ENCODE results near the gene CEACAM7.

CEACAM7 gene

GRCh38 chr19:41697198-41697855 is 9.3 kb upstream of the CEACAM7 start:
- Histone ChIP-seq H3K4me1 (peaks cover 0 to 28% (median 16%) of the 10 kb centered on the region in 10 experiments; a peak in 17 of 20 replicates), H3K9ac (no peak overlapping the region), H3K4me2 (no peak overlapping the region; a peak in 1 of 22 replicates), H4K20me1 (peaks cover 0 to 44% (median 0%) of the 10 kb centered on the region in 11 experiments; a peak in 5 of 22 replicates), H3K4me3 (no peak overlapping the region), H3K27ac (no peak overlapping the region), H3K9me3 (replicated peaks in 1 of 11) (peaks cover 0 to 11% (median 0%) of the 10 kb centered on the region in 11 experiments; a peak in 5 of 22 replicates), H3K36me3 (no peaks in the 10 kb centered on the region), H3K27me3 (peaks cover 0 to 39% (median 0%) of the 10 kb centered on the region in 11 experiments; a peak in 5 of 22 replicates)
- no peak for TF ChIP-seq Cebpa-rat (IDR thresholded peaks at IDR 0.05)

- H3K27me3 ChIP-seq, result peaks cover 0 to 32% (median 0%) of the 10 kb centered on the region in 11 experiments; a peak in 5 of 22 replicates
- peaks cover 2 to 31% (median 17%) of the 10 kb centered on the region in 10 experiments; a peak in 16 of 20 replicates for H3K4me1 ChIP-seq
- no peak for TF ChIP-seq Cebpa-rat (IDR thresholded peaks at IDR 0.05)
Observed at GRCh38 chr19:41696402-41697197, 8.5 kb upstream of the CEACAM7 start.

GRCh38 chr19:41695745-41696144 is 7.7 kb upstream of the CEACAM7 start:
- Histone ChIP-seq H3K27ac (no peak overlapping the region), H3K9ac (no peak overlapping the region), H4K20me1 (peaks cover 0 to 30% (median 0%) of the 10 kb centered on the region in 11 experiments; a peak in 3 of 22 replicates), H3K4me1 (peaks cover 10 to 40% (median 23%) of the 10 kb centered on the region in 10 experiments), H3K4me3 (no peak overlapping the region), H3K4me2 (no peak overlapping the region), H3K27me3 (peaks cover 0 to 23% (median 0%) of the 10 kb centered on the region in 11 experiments; a peak in 5 of 22 replicates), H3K9me3 (replicated peaks in 1 of 11) (peaks cover 0 to 18% (median 0%) of the 10 kb centered on the region in 11 experiments; a peak in 5 of 22 replicates), H3K36me3 (no peaks in the 10 kb centered on the region)
- TF ChIP-seq Cebpa-rat (IDR thresholded peaks at IDR 0.05), result no peak

More at GRCh38 chr19:41696402-41697197, 8.5 kb upstream of the CEACAM7 start:
- Histone ChIP-seq H3K4me2 (no peak overlapping the region), H3K9me3 (replicated peaks in 1 of 11) (peaks cover 0 to 18% (median 0%) of the 10 kb centered on the region in 11 experiments; a peak in 5 of 22 replicates), H3K9ac (no peak overlapping the region), H3K4me3 (no peak overlapping the region), H3K36me3 (no peaks in the 10 kb centered on the region), H3K27ac (no peak overlapping the region), H4K20me1 (peaks cover 0 to 38% (median 0%) of the 10 kb centered on the region in 11 experiments; a peak in 5 of 22 replicates)

- Histone ChIP-seq H3K9ac (no peak overlapping the region), H4K20me1 (peaks cover 0 to 31% (median 0%) of the 10 kb centered on the region in 11 experiments; a peak in 3 of 22 replicates), H3K9me3 (replicated peaks in 1 of 11) (peaks cover 0 to 18% (median 0%) of the 10 kb centered on the region in 11 experiments; a peak in 5 of 22 replicates), H3K27ac (no peak overlapping the region), H3K4me3 (no peak overlapping the region), H3K36me3 (no peaks in the 10 kb centered on the region), H3K27me3 (peaks cover 0 to 19% (median 0%) of the 10 kb centered on the region in 11 experiments; a peak in 5 of 22 replicates), H3K4me1 (peaks cover 17 to 47% (median 29%) of the 10 kb centered on the region in 10 experiments), H3K4me2 (no peak overlapping the region)
- no peak for TF ChIP-seq Cebpa-rat (IDR thresholded peaks at IDR 0.05)
Observed at GRCh38 chr19:41694831-41695635, 7.0 kb upstream of the CEACAM7 start.

GRCh38 chr19:41694196-41694595 is 6.1 kb upstream of the CEACAM7 start:
- peaks cover 0 to 18% (median 0%) of the 10 kb centered on the region in 11 experiments; a peak in 5 of 22 replicates for H3K9me3 ChIP-seq (replicated peaks in 1 of 11)
- peaks cover 0 to 17% (median 0%) of the 10 kb centered on the region in 11 experiments; a peak in 5 of 22 replicates for H3K27me3 ChIP-seq
- no peak overlapping the region for H3K9ac ChIP-seq

GRCh38 chr19:41691268-41691970 is 3.3 kb upstream of the CEACAM7 start:
- H3K9ac ChIP-seq, result no peak overlapping the region
- H3K36me3 ChIP-seq, result no peaks in the 10 kb centered on the region
- H3K9me3 ChIP-seq (replicated peaks in 1 of 11), result peaks cover 0 to 18% (median 0%) of the 10 kb centered on the region in 11 experiments; a peak in 5 of 22 replicates
- TF ChIP-seq Cebpa-rat (IDR thresholded peaks at IDR 0.05), result no peak
- H3K4me2 ChIP-seq, result peak overlapping the region; percentile 21 to 68 (median 53); a peak in 19 of 22 replicates
- no peaks in the 10 kb centered on the region; a peak in 1 of 22 replicates for H3K27me3 ChIP-seq
- no peak overlapping the region for H3K4me3 ChIP-seq
- peaks cover 9 to 44% (median 39%) of the 10 kb centered on the region in 10 experiments for H3K4me1 ChIP-seq
- H3K27ac ChIP-seq, result 0 out of 22 replicates have a peak overlapping the region, but pooled peaks of 2 of the 11 experiments have one; percentile 7 to 8
- H4K20me1 ChIP-seq, result peaks cover 0 to 9% (median 0%) of the 10 kb centered on the region in 11 experiments; a peak in 2 of 22 replicates

More at GRCh38 chr19:41694196-41694595, 6.1 kb upstream of the CEACAM7 start:
- H3K36me3 ChIP-seq, result no peaks in the 10 kb centered on the region
- H3K4me2 ChIP-seq, result no peak overlapping the region
- no peak overlapping the region for H3K4me3 ChIP-seq
- peaks cover 0 to 25% (median 0%) of the 10 kb centered on the region in 11 experiments; a peak in 3 of 22 replicates for H4K20me1 ChIP-seq
- H3K27ac ChIP-seq, result no peak overlapping the region
- H3K4me1 ChIP-seq, result peaks cover 21 to 48% (median 30%) of the 10 kb centered on the region in 10 experiments
- no peak for TF ChIP-seq Cebpa-rat (IDR thresholded peaks at IDR 0.05)

GRCh38 chr19:41690801-41691065 is 2.7 kb upstream of the CEACAM7 start:
- TF ChIP-seq Cebpa-rat (IDR thresholded peaks at IDR 0.05), result no peak
- Histone ChIP-seq H3K36me3 (no peaks in the 10 kb centered on the region), H4K20me1 (peaks cover 0 to 9% (median 0%) of the 10 kb centered on the region in 11 experiments; a peak in 2 of 22 replicates), H3K4me1 (peaks cover 9 to 44% (median 39%) of the 10 kb centered on the region in 10 experiments), H3K9me3 (replicated peaks in 1 of 11) (peaks cover 0 to 18% (median 0%) of the 10 kb centered on the region in 11 experiments; a peak in 5 of 22 replicates), H3K4me2 (peak overlapping the region; percentile 21 to 68 (median 53); a peak in 19 of 22 replicates), H3K27me3 (no peaks in the 10 kb centered on the region; a peak in 1 of 22 replicates), H3K4me3 (no peak overlapping the region), H3K27ac (0 out of 22 replicates have a peak overlapping the region, but pooled peaks of 1 of the 11 experiments have one; percentile 8), H3K9ac (no peak overlapping the region)
